GM12873 (cell line): Measurements from ENCODE around the gene DXO.

ENCODE experiments used
- CTCF ChIP-seq: IDR thresholded peaks from 2 replicates; pipeline ENCODE4 v1.5.1; 2012; ENCODE audit warnings: low read depth, mild to moderate bottlenecking, moderate library complexity, low read length, control low read depth; ENCODE audit not compliant: insufficient read depth; ENCODE audit errors: missing control alignments

DXO gene

GRCh38 chr6:31927242-31927862, 44.6 kb downstream of the DXO start, which contains the start of gene C2:
Gene C2, plus strand, starts transcription at chr6:31927717. Its CDS starts 36 bp downstream, at chr6:31927753.
- TF ChIP-seq CTCF = no peak

- TF ChIP-seq CTCF = peak; percentile 39
Measured at GRCh38 chr6:31922942-31923341, 49.0 kb downstream of the DXO start.

GRCh38 chr6:31920811-31921210, 51.1 kb downstream of the DXO start:
- TF ChIP-seq CTCF = no peak
